Measurements from ENCODE around the gene PSAP.

DNA sequence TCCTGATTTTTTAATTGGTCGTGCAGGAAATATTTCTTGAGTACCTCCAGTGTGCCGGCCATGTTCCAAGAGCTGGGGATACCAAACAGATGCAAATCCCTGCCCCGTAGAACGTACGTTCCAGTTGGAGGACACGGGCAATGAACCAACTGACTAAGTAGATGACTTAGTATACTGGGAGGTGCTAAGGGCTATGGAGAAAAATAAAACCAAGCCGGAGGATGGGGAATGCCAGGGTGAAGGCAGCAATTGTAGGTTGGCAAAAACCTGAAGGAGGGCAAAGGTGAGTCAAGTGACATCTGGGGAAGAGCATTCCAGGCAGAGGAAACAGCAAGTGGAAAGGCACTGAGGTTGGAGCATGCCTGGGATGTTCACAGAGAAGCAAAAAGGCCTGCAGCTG lies 70.9 kb downstream of the PSAP start:
- no peak for TF ChIP-seq POLR2A (IDR thresholded peaks at IDR 0.05)
- TF ChIP-seq, protein P1, sequence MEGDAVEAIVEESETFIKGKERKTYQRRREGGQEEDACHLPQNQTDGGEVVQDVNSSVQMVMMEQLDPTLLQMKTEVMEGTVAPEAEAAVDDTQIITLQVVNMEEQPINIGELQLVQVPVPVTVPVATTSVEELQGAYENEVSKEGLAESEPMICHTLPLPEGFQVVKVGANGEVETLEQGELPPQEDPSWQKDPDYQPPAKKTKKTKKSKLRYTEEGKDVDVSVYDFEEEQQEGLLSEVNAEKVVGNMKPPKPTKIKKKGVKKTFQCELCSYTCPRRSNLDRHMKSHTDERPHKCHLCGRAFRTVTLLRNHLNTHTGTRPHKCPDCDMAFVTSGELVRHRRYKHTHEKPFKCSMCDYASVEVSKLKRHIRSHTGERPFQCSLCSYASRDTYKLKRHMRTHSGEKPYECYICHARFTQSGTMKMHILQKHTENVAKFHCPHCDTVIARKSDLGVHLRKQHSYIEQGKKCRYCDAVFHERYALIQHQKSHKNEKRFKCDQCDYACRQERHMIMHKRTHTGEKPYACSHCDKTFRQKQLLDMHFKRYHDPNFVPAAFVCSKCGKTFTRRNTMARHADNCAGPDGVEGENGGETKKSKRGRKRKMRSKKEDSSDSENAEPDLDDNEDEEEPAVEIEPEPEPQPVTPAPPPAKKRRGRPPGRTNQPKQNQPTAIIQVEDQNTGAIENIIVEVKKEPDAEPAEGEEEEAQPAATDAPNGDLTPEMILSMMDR (IDR thresholded peaks at IDR 0.05): no peak
